GM21367 (cell line): Measurements from ENCODE around the gene ARID5B.

Experiments used
- ATAC-seq: cut with Tn5 transposase; IDR thresholded peaks from one replicate; pipeline ENCODE4 v1.9.1; 2021; ENCODE audit not compliant: unreplicated experiment

Gene ARID5B

GRCh38 chr10:62047228-62047892 is 145.9 kb downstream of the ARID5B start:
- no peak for ATAC-seq

- no peak for ATAC-seq
Measured at GRCh38 chr10:62047960-62048383, 146.5 kb downstream of the ARID5B start.

GRCh38 chr10:62048470-62048869 is 147.0 kb downstream of the ARID5B start:
- ATAC-seq: no peak

- no peak for ATAC-seq
Measured at GRCh38 chr10:62048919-62049623, 147.6 kb downstream of the ARID5B start.

GRCh38 chr10:62049624-62050345 is 148.3 kb downstream of the ARID5B start:
- no peak for ATAC-seq

GRCh38 chr10:62050346-62050892 is 148.9 kb downstream of the ARID5B start:
- ATAC-seq: no peak

GRCh38 chr10:62050893-62051433 is 149.5 kb downstream of the ARID5B start:
- peak; percentile 40 for ATAC-seq

GRCh38 chr10:62052276-62052675 is 150.8 kb downstream of the ARID5B start:
- no peak for ATAC-seq

GRCh38 chr10:62053860-62054259 is 152.4 kb downstream of the ARID5B start:
- ATAC-seq: no peak

GRCh38 chr10:62054408-62054807 is 152.9 kb downstream of the ARID5B start:
- no peak for ATAC-seq

GRCh38 chr10:62054830-62055229 is 153.3 kb downstream of the ARID5B start:
- no peak for ATAC-seq

GRCh38 chr10:62056219-62056618 is 154.7 kb downstream of the ARID5B start:
- no peak for ATAC-seq

GRCh38 chr10:62056698-62057097 is 155.2 kb downstream of the ARID5B start:
- ATAC-seq: no peak

- no peak for ATAC-seq
Measured at GRCh38 chr10:62057359-62057758, 155.9 kb downstream of the ARID5B start.

- no peak for ATAC-seq
Measured at GRCh38 chr10:62057850-62058249, 156.4 kb downstream of the ARID5B start.

GRCh38 chr10:62058476-62058875 is 157.0 kb downstream of the ARID5B start:
- no peak for ATAC-seq

- no peak for ATAC-seq
Measured at GRCh38 chr10:62058896-62059216, 157.4 kb downstream of the ARID5B start.

- ATAC-seq: no peak
Measured at GRCh38 chr10:62059217-62059920, 157.9 kb downstream of the ARID5B start.

GRCh38 chr10:62062028-62062427 is 160.5 kb downstream of the ARID5B start:
- no peak for ATAC-seq

GRCh38 chr10:62062752-62063512 is 161.4 kb downstream of the ARID5B start:
- no peak for ATAC-seq
